ENCODE data around the gene FST. TPM values are rescaled to one million over a fixed set of nuclear protein-coding genes. Genes with fewer than 3 reads are reported as not detected.

Gene FST
- polyA plus RNA-seq, 1 experiment: 121 TPM

GRCh38 chr5:53488195-53488722, 7.8 kb downstream of the FST start:
- no peaks in the 10 kb centered on the region for H3K9me3 ChIP-seq (ENCODE audit: control insufficient read depth, insufficient read depth, low read length)
- no peak for DNase-seq (ENCODE audit: low read depth, low spot score)
- POLR2A ChIA-PET: interaction anchor here (0.6 kb wide), 1 partner anchor 80 kb away, joined by 3 read pairs; no protein-coding TSS in a partner anchor
- H3K27ac ChIP-seq (ENCODE audit: low read depth, low read length): no peak overlapping the region
- no peaks in the 10 kb centered on the region for H3K27me3 ChIP-seq (ENCODE audit: control insufficient read depth, insufficient read depth, low read length)
- TF ChIP-seq, protein P1, sequence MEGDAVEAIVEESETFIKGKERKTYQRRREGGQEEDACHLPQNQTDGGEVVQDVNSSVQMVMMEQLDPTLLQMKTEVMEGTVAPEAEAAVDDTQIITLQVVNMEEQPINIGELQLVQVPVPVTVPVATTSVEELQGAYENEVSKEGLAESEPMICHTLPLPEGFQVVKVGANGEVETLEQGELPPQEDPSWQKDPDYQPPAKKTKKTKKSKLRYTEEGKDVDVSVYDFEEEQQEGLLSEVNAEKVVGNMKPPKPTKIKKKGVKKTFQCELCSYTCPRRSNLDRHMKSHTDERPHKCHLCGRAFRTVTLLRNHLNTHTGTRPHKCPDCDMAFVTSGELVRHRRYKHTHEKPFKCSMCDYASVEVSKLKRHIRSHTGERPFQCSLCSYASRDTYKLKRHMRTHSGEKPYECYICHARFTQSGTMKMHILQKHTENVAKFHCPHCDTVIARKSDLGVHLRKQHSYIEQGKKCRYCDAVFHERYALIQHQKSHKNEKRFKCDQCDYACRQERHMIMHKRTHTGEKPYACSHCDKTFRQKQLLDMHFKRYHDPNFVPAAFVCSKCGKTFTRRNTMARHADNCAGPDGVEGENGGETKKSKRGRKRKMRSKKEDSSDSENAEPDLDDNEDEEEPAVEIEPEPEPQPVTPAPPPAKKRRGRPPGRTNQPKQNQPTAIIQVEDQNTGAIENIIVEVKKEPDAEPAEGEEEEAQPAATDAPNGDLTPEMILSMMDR (IDR thresholded peaks at IDR 0.05; ENCODE audit: low read depth, low read length): no peak
- CTCF ChIA-PET: interaction anchor here (1.1 kb wide), 1 partner anchor 741 kb away, joined by 5 read pairs; no protein-coding TSS in a partner anchor
- H3K4me3 ChIP-seq (ENCODE audit: low read depth, low read length): no peak overlapping the region

GRCh38 chr5:53490747-53491146, 10.3 kb downstream of the FST start:
- TF ChIP-seq, protein P1 (IDR thresholded peaks at IDR 0.05; ENCODE audit: low read depth, low read length): no peak
- Histone ChIP-seq H3K27ac (ENCODE audit: low read depth, low read length) (peak overlapping the region; percentile 90), H3K4me3 (ENCODE audit: low read depth, low read length) (no peak overlapping the region), H3K27me3 (ENCODE audit: control insufficient read depth, insufficient read depth, low read length) (no peaks in the 10 kb centered on the region), H3K9me3 (ENCODE audit: control insufficient read depth, insufficient read depth, low read length) (no peaks in the 10 kb centered on the region; the same call in 1 of the 2 replicates)
- DNase-seq (ENCODE audit: low read depth, low spot score): peak; percentile 69
- CTCF ChIA-PET: no interaction called here
- POLR2A ChIA-PET: no interaction called here

GRCh38 chr5:53501054-53501453, 20.6 kb downstream of the FST start:
- H3K27me3 ChIP-seq (ENCODE audit: control insufficient read depth, insufficient read depth, low read length): no peaks in the 10 kb centered on the region
- POLR2A ChIA-PET: no interaction called here

GRCh38 chr5:53503562-53504218, 23.3 kb downstream of the FST start:
- ChIA-PET POLR2A (no interaction called here), CTCF (no interaction called here)
- H3K9me3 ChIP-seq (ENCODE audit: control insufficient read depth, insufficient read depth, low read length): peaks cover 11% of the 10 kb centered on the region
- DNase-seq (ENCODE audit: low read depth, low spot score): no peak
- H3K27ac ChIP-seq (ENCODE audit: low read depth, low read length): no peak overlapping the region
- TF ChIP-seq, protein P1 (IDR thresholded peaks at IDR 0.05; ENCODE audit: low read depth, low read length): no peak
- no peaks in the 10 kb centered on the region for H3K27me3 ChIP-seq (ENCODE audit: control insufficient read depth, insufficient read depth, low read length)
- H3K4me3 ChIP-seq (ENCODE audit: low read depth, low read length): no peak overlapping the region

More at GRCh38 chr5:53501054-53501453, 20.6 kb downstream of the FST start:
- Histone ChIP-seq H3K4me3 (ENCODE audit: low read depth, low read length) (no peak overlapping the region), H3K27ac (ENCODE audit: low read depth, low read length) (no peak overlapping the region), H3K9me3 (ENCODE audit: control insufficient read depth, insufficient read depth, low read length) (no peaks in the 10 kb centered on the region)
- no peak for DNase-seq (ENCODE audit: low read depth, low spot score)
- TF ChIP-seq, protein P1 (IDR thresholded peaks at IDR 0.05; ENCODE audit: low read depth, low read length): no peak
- CTCF ChIA-PET: no interaction called here

GRCh38 chr5:53507013-53507412, 26.6 kb downstream of the FST start:
- no peaks in the 10 kb centered on the region for H3K27me3 ChIP-seq (ENCODE audit: control insufficient read depth, insufficient read depth, low read length)
- ChIA-PET CTCF (no interaction called here), POLR2A (no interaction called here)
- H3K9me3 ChIP-seq (ENCODE audit: control insufficient read depth, insufficient read depth, low read length): peaks cover 11% of the 10 kb centered on the region
- TF ChIP-seq, protein P1 (IDR thresholded peaks at IDR 0.05; ENCODE audit: low read depth, low read length): no peak
- no peak for DNase-seq (ENCODE audit: low read depth, low spot score)
- no peak overlapping the region for H3K27ac ChIP-seq (ENCODE audit: low read depth, low read length)
- no peak overlapping the region for H3K4me3 ChIP-seq (ENCODE audit: low read depth, low read length)

All from AG04450 (cell line).